Mesothelial cell of epicardium (in vitro differentiated cells): Measurements from ENCODE around the gene THOC2. TPM values are rescaled to one million over a fixed set of nuclear protein-coding genes. Genes with fewer than 3 reads are reported as not detected.
A peak's percentile ranks its signal among the peaks of the same experiment; 100 is the strongest.
"Not testable (repeated sequence)": the region's sequence is repeated elsewhere in the genome, so short reads cannot be mapped to it uniquely, and the experiment has no call there.

Experiments used
- DNase-seq, 2 experiments: peaks; one replicate each; pipeline ENCODE4 v3.0.0; 2021; ENCODE audit warnings: low spot score in 2 of 2; ENCODE audit not compliant: unreplicated experiment in 2 of 2
- H3K27ac Mint-ChIP-seq: 2 replicates; pipeline ENCODE4 v1.8.0; 2021; ENCODE audit warnings: mixed read lengths
- H3K27me3 Mint-ChIP-seq: 2 replicates; pipeline ENCODE4 v1.8.0; 2021; ENCODE audit warnings: low read depth, mixed read lengths
- H3K36me3 Mint-ChIP-seq: 2 replicates; pipeline ENCODE4 v1.8.0; 2021; ENCODE audit warnings: mixed read lengths
- H3K4me1 Mint-ChIP-seq: 2 replicates; pipeline ENCODE4 v1.8.0; 2021; ENCODE audit warnings: mixed read lengths
- H3K4me3 Mint-ChIP-seq: 2 replicates; pipeline ENCODE4 v1.8.0; 2021; ENCODE audit warnings: mild to moderate bottlenecking, moderate library complexity, mixed read lengths
- H3K9me3 Mint-ChIP-seq: 2 replicates; pipeline ENCODE4 v1.8.0; 2021; ENCODE audit warnings: mixed read lengths
- CTCF ChIP-seq: fragments of 200-600 bp; sonication (generic); IDR thresholded peaks from one replicate; pipeline ENCODE4 v1.5.0; 2021; ENCODE audit warnings: antibody characterized with exemption; ENCODE audit not compliant: unreplicated experiment
- total RNA-seq: library from RNA; stranded (reverse); gene quantifications from 3 replicates; pipeline ENCODE4 v1.2.1, GENCODE V29; 2021

THOC2 gene
- total RNA-seq, 1 donor from 2014 or later = 117 TPM

GRCh38 chrX:123590842-123591486 is 141.9 kb downstream of the THOC2 start:
- Mint-ChIP-seq H3K27ac (no peak overlapping the region), H3K4me1 (peaks cover 3% of the 10 kb centered on the region), H3K27me3 (no peaks in the 10 kb centered on the region), H3K4me3 (no peak overlapping the region), H3K9me3 (peaks cover 22% of the 10 kb centered on the region), H3K36me3 (no peaks in the 10 kb centered on the region)
- no peak for TF ChIP-seq CTCF
- no peak for DNase-seq

- Mint-ChIP-seq H3K36me3 (no peaks in the 10 kb centered on the region), H3K4me3 (no peak overlapping the region), H3K4me1 (peaks cover 3% of the 10 kb centered on the region), H3K9me3 (peaks cover 17% of the 10 kb centered on the region), H3K27ac (no peak overlapping the region), H3K27me3 (no peaks in the 10 kb centered on the region)
- no peak for TF ChIP-seq CTCF
- DNase-seq = no peak
Observed at GRCh38 chrX:123588723-123589122, 144.1 kb downstream of the THOC2 start.

GRCh38 chrX:123581586-123581985 is 151.3 kb downstream of the THOC2 start:
- Mint-ChIP-seq H3K27ac (no peak overlapping the region), H3K36me3 (peaks cover 1% of the 10 kb centered on the region), H3K27me3 (no peaks in the 10 kb centered on the region), H3K4me1 (no peaks in the 10 kb centered on the region), H3K9me3 (peaks cover 32% of the 10 kb centered on the region), H3K4me3 (no peak overlapping the region)
- TF ChIP-seq CTCF = no peak
- DNase-seq = no peak

GRCh38 chrX:123580792-123581191 is 152.1 kb downstream of the THOC2 start:
- Mint-ChIP-seq H3K4me1 (no peaks in the 10 kb centered on the region), H3K4me3 (no peak overlapping the region), H3K9me3 (peaks cover 39% of the 10 kb centered on the region), H3K36me3 (peaks cover 5% of the 10 kb centered on the region), H3K27me3 (no peaks in the 10 kb centered on the region), H3K27ac (no peak overlapping the region)
- no peak for DNase-seq
- TF ChIP-seq CTCF = no peak

GRCh38 chrX:123574027-123574426 is 158.8 kb downstream of the THOC2 start:
- H3K4me1 Mint-ChIP-seq, H3K27me3 Mint-ChIP-seq: not testable (repeated sequence)

GRCh38 chrX:123570011-123570590 is 162.8 kb downstream of the THOC2 start:
- Mint-ChIP-seq H3K9me3 (peaks cover 64% of the 10 kb centered on the region), H3K27ac (peak overlapping the region; percentile 68), H3K4me3 (no peak overlapping the region), H3K4me1 (peaks cover 5% of the 10 kb centered on the region), H3K36me3 (peaks cover 6% of the 10 kb centered on the region), H3K27me3 (no peaks in the 10 kb centered on the region)
- no peak for TF ChIP-seq CTCF
- no peak for DNase-seq

More at GRCh38 chrX:123574027-123574426, 158.8 kb downstream of the THOC2 start:
- H3K4me3 Mint-ChIP-seq, DNase-seq, H3K27ac Mint-ChIP-seq: not testable (repeated sequence)
- Mint-ChIP-seq H3K9me3 (peaks cover 75% of the 10 kb centered on the region), H3K36me3 (peaks cover 11% of the 10 kb centered on the region)
